GM12878 (cell line): ENCODE results near the gene LFNG. TPM values are rescaled to one million over a fixed set of nuclear protein-coding genes. Genes with fewer than 3 reads are reported as not detected.
"Not testable (repeated sequence)": the region's sequence is repeated elsewhere in the genome, so short reads cannot be mapped to it uniquely, and the experiment has no call there.

Experiments used
- ATAC-seq: fragments of 200-7000 bp; cut with Tn5 transposase; 3 replicates; pipeline ENCODE4 v1.9.1; 2020; ENCODE audit warnings: mild to moderate bottlenecking, moderate library complexity
- BruUV-seq: library from RNA; stranded (reverse); fragments of 400-500 nt; replicated peaks from 2 replicates; lab custom pipeline; 2021; lab: Mats Ljungman, UMichigan
- CTCF ChIA-PET: fragments of 300-600 bp; sonication (Branson Sonifier 250); formaldehyde crosslinking; extraction: SDS; loops from one replicate; lab custom pipeline; 2021; ENCODE audit warnings: inconsistent platforms; lab: Yijun Ruan, JAX
- POLR2A ChIA-PET: fragments of 350-600 bp; formaldehyde crosslinking; extraction: SDS; loops from one replicate; lab custom pipeline; 2021; ENCODE audit warnings: inconsistent platforms; lab: Charles Lee
- RAD21 ChIA-PET: fragments of 300-600 bp; sonication (Branson Sonifier 250); formaldehyde crosslinking; loops from one replicate; lab custom pipeline; 2023; ENCODE audit warnings: antibody characterized with exemption; ENCODE audit not compliant: unreplicated experiment; lab: Charles Lee
- SMC1A ChIA-PET: fragments of 300-600 bp; sonication (Branson Sonifier 250); formaldehyde crosslinking; loops from one replicate; lab custom pipeline; 2023; ENCODE audit not compliant: unreplicated experiment, uncharacterized antibody; lab: Charles Lee
- DNase-seq: peaks from one replicate; pipeline ENCODE4 v3.0.0-alpha.2; 2011; ENCODE audit warnings: low read depth, low spot score
- FAIRE-seq: peaks from 3 replicates; lab custom pipeline; 2011; peaks lifted over from hg19 to GRCh38; lab: Jason Lieb, UNC
- H2AFZ ChIP-seq: 2 replicates; pipeline ENCODE4 v1.6.0; 2011; ENCODE audit warnings: low read depth, low read length, control low read depth; ENCODE audit not compliant: control insufficient read depth
- H3K27ac ChIP-seq: 2 replicates; pipeline ENCODE4 v1.5.1; 2011; ENCODE audit warnings: control low read depth; ENCODE audit not compliant: control insufficient read depth, insufficient read depth
- H3K27me3 ChIP-seq, 2 experiments: replicated peaks in 1 of 2; 2 replicates each; pipeline versions ENCODE4 v1.6.0 to v1.6.1; 2011; ENCODE audit warnings: low read length in 1 of 2; ENCODE audit not compliant: control insufficient read depth in 2 of 2, insufficient read depth in 2 of 2
- H3K36me3 ChIP-seq, 2 experiments: 2 replicates each; pipeline ENCODE4 v1.5.1; 2011; ENCODE audit warnings: low read length in 1 of 2; ENCODE audit not compliant: control insufficient read depth in 2 of 2, insufficient read depth in 2 of 2
- H3K4me1 ChIP-seq: 2 replicates; pipeline ENCODE4 v1.6.1; 2011; ENCODE audit warnings: mild to moderate bottlenecking, low read length, moderate library complexity, mixed read lengths; ENCODE audit not compliant: control insufficient read depth, insufficient read depth
- H3K4me2 ChIP-seq: 2 replicates; pipeline ENCODE4 v1.6.0; 2011; ENCODE audit warnings: control low read depth; ENCODE audit not compliant: control insufficient read depth, insufficient read depth
- H3K4me3 ChIP-seq: fragments of 200-600 bp; sonication (generic); 2 replicates; pipeline ENCODE4 v1.5.1; 2016
- H3K79me2 ChIP-seq: 2 replicates; pipeline ENCODE4 v1.6.0; 2011; ENCODE audit warnings: low read length; ENCODE audit not compliant: control insufficient read depth, insufficient read depth
- H3K9ac ChIP-seq: 2 replicates; pipeline ENCODE4 v1.8.0; 2011; ENCODE audit warnings: low read length, control low read depth, mixed read lengths; ENCODE audit not compliant: control insufficient read depth, insufficient read depth
- H3K9me3 ChIP-seq: replicated peaks from 3 replicates; pipeline ENCODE4 v1.5.1; 2011; ENCODE audit warnings: mild to moderate bottlenecking, low read length; ENCODE audit not compliant: control insufficient read depth, insufficient read depth
- H4K20me1 ChIP-seq: 2 replicates; pipeline ENCODE4 v1.6.0; 2011; ENCODE audit not compliant: control insufficient read depth, insufficient read depth
- WGBS: methylation state at CpG from one replicate; pipeline ENCODE4 v1.1.6; 2016; ENCODE audit warnings: low lambda C conversion rate; ENCODE audit not compliant: insufficient replicate concordance, insufficient coverage; ENCODE audit errors: missing lambda C conversion rate; 5-methylcytosine and 5-hydroxymethylcytosine counted together
- in situ Hi-C: fragments of 300-500 bp; cut with MboI; formaldehyde crosslinking; loops from 9 replicates; pipeline ENCODE4 v1.14.3; 2018; ENCODE audit warnings: mixed read lengths
- intact Hi-C: fragments of 100-400 bp; cut with micrococcal nuclease; formaldehyde crosslinking; loops from one replicate; pipeline ENCODE4 v1.14.2; 2022; ENCODE audit not compliant: unreplicated experiment
- polyA plus RNA-seq, 11 experiments: library from polyadenylated mRNA; depleted of rRNA in 4 of 11; unstranded in 6 of 11; stranded (reverse) in 5 of 11; fragments of >200 nt; fragmentation: Nextera tagmentation in 4 of 11; fragmentation: Illumina TruSeq in 1 of 11; extraction: Ambion mirVana in 4 of 11; extraction: Trizol in 1 of 11; gene quantifications; 1 replicate in 1 of 11; 2 replicates in 10 of 11; pipeline versions ENCODE4 v1.2.1 to v1.2.3, GENCODE V29; 2011 to 2016; ENCODE audit warnings: inconsistent platforms in 2 of 11, missing spikeins in 2 of 11, low read depth in 1 of 11
- total RNA-seq, 4 experiments: library from RNA; depleted of rRNA in 3 of 4; stranded (reverse); fragments of >200 nt in 3 of 4; fragmentation: Illumina TruSeq in 1 of 4; extraction: Trizol in 1 of 4; gene quantifications; 2 replicates each; pipeline versions ENCODE4 v1.2.1 to v1.2.3, GENCODE V29; 2013 to 2021

Gene LFNG
- total and polyA plus RNA-seq, 10 of the 15 experiments (the other 5 are each of a cell fraction or from before 2014, with no cell fraction given), result 0.09 to 0.68 (median 0.33) TPM; not detected in 2

- H3K36me3 ChIP-seq, ATAC-seq, H3K4me2 ChIP-seq, BruUV-seq, CTCF ChIA-PET, intact Hi-C loops, H3K27ac ChIP-seq, POLR2A ChIA-PET, SMC1A ChIA-PET, H3K4me3 ChIP-seq, H4K20me1 ChIP-seq, H3K27me3 ChIP-seq, FAIRE-seq, in situ Hi-C loops, RAD21 ChIA-PET, H3K9ac ChIP-seq, DNase-seq, H3K79me2 ChIP-seq, H2AFZ ChIP-seq, H3K9me3 ChIP-seq: not testable (repeated sequence)
- no CpG with 5 or more reads among the region's 34 CpGs for WGBS
- H3K4me1 ChIP-seq, result peaks cover 19% of the 10 kb centered on the region
Measured at GRCh38 chr7:2534214-2534613, 14.6 kb downstream of the LFNG start.

- WGBS, result 80% methylated on average over 17 of the region's 19 CpGs
- H3K79me2 ChIP-seq, DNase-seq, H3K9me3 ChIP-seq, H3K27me3 ChIP-seq, SMC1A ChIA-PET, H4K20me1 ChIP-seq, ATAC-seq, H3K4me3 ChIP-seq, BruUV-seq, POLR2A ChIA-PET, H3K4me2 ChIP-seq, in situ Hi-C loops, FAIRE-seq, H2AFZ ChIP-seq, H3K4me1 ChIP-seq, intact Hi-C loops, H3K9ac ChIP-seq, H3K36me3 ChIP-seq, H3K27ac ChIP-seq, CTCF ChIA-PET: not testable (repeated sequence)
- RAD21 ChIA-PET, result interaction anchor here (1.5 kb wide), 1 partner anchor 30 kb away, joined by 4 read pairs; no protein-coding TSS in a partner anchor
Measured at GRCh38 chr7:2535872-2536627, 16.5 kb downstream of the LFNG start.
